ENCODE data around the gene NSUN2.

DNA sequence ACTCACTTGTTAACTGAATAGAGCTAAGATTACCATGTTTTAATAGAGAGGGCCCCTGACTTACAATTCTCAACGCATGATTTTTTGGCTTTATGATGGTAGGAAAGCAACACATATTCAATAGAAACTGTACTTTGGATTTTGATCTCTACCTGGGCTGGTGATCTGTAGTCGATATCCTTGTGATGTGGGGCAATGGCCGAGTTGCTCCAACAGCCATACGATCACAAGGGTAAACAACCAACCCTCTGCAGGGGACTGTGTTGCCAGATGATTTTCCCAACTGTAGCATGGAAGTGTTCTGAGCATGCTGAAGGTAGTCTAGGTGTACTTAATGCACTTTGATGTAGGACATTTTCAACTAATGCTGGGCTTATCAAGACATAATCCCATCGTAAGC lies 36.5 kb downstream of the NSUN2 start:
- TF ChIP-seq CTCF (IDR thresholded peaks at IDR 0.05; ENCODE audit: low read depth, low read length) (no peak), POLR2A (IDR thresholded peaks at IDR 0.05; ENCODE audit: extremely low read depth, insufficient read length) (no peak), MYC (IDR thresholded peaks at IDR 0.05; ENCODE audit: low read depth, low read length) (no peak)
- TF ChIP-seq, protein P1, sequence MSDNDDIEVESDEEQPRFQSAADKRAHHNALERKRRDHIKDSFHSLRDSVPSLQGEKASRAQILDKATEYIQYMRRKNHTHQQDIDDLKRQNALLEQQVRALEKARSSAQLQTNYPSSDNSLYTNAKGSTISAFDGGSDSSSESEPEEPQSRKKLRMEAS (IDR thresholded peaks at IDR 0.05; ENCODE audit: low read depth, low read length), result no peak
